T47D (cell line): ENCODE data around the gene C2orf42.
"Not testable (repeated sequence)": the region's sequence is repeated elsewhere in the genome, so short reads cannot be mapped to it uniquely, and the experiment has no call there.

Experiments used
- DNase-seq, 2 experiments: peaks; one replicate each; pipeline versions ENCODE4 v3.0.0 to v3.0.0-alpha.2; 2011 to 2012; ENCODE audit warnings: low read depth in 1 of 2, low spot score in 1 of 2
- JUND ChIP-seq: IDR thresholded peaks from 2 replicates; pipeline ENCODE4 v1.6.1; 2012; ENCODE audit warnings: low read depth
- in situ Hi-C: cut with HindIII; loops from 2 replicates; pipeline ENCODE4 v1.10.0; 2016; ENCODE audit warnings: low sequenced_read_pairs, low pct_unique_long_range_greater_than_20kb

C2orf42 gene

GRCh38 chr2:70201225-70201768 is 10.5 kb upstream of the C2orf42 start:
- no peak for TF ChIP-seq JUND
- DNase-seq: no peak
- in situ Hi-C loops: no loop called here

DNA sequence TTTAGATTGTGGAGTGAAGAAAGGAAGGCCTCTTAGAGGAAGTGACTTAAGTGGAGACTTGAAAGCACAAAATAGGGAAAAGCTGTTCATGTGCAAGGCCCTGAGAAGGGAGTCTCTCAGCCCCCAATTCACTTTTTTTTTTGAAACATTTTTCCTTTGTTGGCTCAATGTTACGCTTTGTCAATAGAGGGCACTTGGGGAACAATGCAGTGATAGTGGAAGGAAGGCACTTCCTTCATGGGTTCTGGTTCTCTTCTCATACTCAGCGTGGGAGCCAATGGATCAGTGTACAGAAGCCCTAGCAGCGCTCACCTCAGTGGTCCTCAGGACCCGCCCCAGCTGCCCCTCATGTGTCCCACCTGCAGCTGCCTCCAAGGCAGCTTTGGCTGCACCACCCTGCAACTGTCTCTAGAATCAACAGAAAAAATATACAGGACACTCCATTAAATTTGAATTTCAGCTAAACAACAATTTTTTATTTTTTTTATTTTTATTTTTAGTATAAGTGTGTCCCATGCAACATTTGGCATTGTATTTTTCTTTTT is 8.6 kb upstream of the C2orf42 start:
- in situ Hi-C loops: no loop called here
- TF ChIP-seq JUND: no peak
- no peak for DNase-seq

GRCh38 chr2:70192516-70192915 is 1.7 kb upstream of the C2orf42 start:
- TF ChIP-seq JUND: no peak
- no peak for DNase-seq
- in situ Hi-C loops: no loop called here

DNA sequence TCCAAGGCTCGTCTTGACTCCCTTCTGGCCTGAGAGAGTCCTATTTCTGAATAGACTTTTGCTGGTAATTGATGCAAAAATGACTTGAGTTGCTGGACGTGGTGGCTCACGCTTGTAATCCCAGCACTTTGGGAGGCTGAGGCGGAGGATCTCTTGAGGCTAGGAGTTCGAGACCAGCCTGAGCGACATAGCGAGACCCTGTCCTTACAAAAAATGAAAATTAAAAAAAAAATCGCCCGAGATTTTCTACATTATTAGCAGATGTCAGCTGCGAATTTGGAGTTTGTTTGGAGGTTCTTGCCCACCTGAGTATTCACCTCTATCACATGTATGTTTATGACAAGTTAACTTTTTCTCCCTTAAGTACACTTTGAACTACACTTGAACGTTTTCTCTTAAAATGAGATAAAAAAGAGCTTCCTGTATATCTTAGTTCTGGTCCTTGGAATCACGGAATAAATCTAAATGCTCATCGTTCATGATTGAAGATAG is 471 bp upstream of the C2orf42 start:
- no peak for DNase-seq
- in situ Hi-C loops: no loop called here
- TF ChIP-seq JUND: no peak

GRCh38 chr2:70188460-70188859 is 2.4 kb downstream of the C2orf42 start:
- in situ Hi-C loops: no loop called here

DNA sequence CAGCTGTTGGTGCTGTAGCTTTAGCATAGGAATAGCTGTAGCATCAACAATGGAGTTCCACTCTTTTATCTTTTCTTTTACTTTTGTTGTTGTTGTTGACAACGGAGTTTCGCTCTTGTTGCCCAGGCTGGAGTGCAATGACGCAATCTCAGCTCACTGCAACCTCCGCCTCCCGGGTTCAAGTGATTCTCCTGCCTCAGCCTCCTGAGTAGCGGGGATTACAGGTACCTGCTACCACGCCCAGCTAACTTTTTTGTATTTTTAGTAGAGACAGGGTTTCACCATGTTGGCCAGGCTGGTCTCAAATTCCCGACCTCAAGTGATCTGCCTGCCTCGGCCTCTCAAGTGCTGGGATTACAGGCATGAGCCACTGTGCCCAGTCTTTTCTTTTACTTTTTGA is 3.6 kb downstream of the C2orf42 start:
- in situ Hi-C loops, DNase-seq: not testable (repeated sequence)

More at GRCh38 chr2:70188460-70188859, 2.4 kb downstream of the C2orf42 start:
- DNase-seq: no peak
- TF ChIP-seq JUND: no peak

DNA sequence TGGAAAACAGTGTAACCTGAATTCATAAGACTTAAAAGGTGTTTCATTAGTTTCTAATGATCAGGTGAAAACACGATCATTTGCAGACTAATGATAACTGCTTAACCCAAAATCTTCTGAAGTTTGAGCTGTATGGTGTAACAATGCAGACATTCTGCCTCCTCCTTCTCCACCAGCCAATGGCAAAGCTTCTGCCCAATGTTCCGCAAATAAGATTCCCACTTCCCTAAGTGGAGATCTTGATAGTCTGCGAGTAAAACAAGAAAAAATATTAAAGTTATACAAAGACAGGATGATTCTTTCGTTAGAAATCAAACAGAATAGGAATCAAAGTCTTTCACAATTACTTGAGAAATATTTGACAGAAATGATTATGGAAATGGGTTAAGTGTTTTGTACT is 8.1 kb downstream of the C2orf42 start:
- in situ Hi-C loops: no loop called here
- TF ChIP-seq JUND: no peak
- no peak for DNase-seq

DNA sequence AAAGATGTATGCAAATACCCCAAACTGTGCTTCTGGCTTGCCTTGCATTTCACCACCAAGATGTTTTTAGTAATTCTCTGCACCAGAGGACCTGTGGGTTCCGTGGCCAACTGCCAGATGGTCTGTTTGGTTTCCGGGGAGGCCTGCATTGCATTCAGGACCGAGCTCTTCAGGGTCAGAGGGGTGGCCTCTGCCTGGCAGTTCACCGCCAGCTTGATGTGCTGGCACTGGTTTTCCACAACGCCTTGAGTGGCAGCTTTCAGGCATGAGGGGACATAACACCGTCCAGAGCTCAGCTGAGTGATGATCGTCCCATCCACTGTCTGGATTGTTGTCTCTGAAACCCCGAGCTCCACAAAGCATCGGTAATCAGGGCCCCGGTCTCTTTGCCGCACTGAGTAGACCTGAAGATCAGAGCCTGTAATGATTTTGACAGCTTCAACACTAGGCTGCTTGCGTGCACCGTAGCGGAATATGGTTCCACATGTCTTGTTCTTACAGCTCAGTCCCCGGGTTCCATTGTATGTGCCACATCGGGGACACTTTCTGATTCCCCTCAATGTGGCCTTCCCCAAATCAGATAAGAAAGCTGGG is 9.4 kb downstream of the C2orf42 start:
- TF ChIP-seq JUND: no peak
- DNase-seq: no peak
- in situ Hi-C loops: no loop called here

DNA sequence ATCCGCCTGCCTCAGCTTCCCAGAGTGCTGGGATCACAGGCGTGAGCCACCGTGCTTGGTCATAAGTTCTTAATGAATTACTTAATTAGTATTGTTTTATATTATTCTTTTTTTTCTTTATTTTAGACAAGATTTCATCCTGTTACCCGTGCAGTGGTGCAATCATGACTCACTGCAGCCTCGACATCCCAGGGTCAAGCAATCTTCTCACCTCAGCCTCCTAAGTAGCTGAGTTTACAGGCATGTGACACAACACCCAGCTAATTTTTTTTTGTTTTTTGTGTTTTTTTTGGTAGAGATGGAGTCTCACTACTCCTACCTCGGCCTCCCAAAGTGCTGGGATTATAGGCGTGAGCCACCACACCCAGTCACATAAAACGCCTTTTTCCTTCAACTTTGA is 17.3 kb downstream of the C2orf42 start:
- in situ Hi-C loops: no loop called here
- TF ChIP-seq JUND: no peak
- no peak for DNase-seq

DNA sequence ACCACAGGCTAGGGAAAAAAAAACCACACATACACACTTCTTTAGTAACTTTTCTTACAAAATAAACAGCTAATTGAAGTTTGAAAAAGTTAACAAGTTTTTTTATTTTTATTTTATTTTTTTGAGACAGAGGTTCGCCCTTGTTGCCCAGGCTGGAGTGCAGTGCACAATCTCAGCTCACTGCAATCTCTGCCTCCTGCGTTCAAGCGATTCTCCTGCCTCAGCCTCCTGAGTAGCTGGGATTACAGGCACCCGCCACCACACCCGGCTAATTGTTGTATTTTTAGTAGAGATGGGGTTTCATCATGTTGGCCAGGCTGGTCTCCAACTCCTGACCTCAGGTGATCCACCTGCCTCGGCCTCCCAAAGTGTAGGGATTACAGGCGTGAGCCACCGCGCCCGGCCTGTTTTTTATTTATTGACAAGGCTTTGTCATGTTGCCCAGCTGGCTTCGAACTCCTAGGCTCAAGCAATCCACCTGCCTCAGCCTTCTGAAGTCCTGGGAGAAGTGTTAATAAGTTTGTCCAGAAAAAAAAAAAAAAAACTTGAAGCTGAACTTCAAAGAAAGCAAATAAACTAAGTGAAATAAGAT is 21.1 kb downstream of the C2orf42 start:
- DNase-seq, in situ Hi-C loops: not testable (repeated sequence)

GRCh38 chr2:70161069-70161534 is 29.7 kb downstream of the C2orf42 start:
- in situ Hi-C loops: no loop called here
- peak in 1 of 2 experiments; percentile 91 for DNase-seq
- no peak for TF ChIP-seq JUND

GRCh38 chr2:70160545-70160944 is 30.3 kb downstream of the C2orf42 start:
- in situ Hi-C loops: no loop called here
- no peak for DNase-seq

DNA sequence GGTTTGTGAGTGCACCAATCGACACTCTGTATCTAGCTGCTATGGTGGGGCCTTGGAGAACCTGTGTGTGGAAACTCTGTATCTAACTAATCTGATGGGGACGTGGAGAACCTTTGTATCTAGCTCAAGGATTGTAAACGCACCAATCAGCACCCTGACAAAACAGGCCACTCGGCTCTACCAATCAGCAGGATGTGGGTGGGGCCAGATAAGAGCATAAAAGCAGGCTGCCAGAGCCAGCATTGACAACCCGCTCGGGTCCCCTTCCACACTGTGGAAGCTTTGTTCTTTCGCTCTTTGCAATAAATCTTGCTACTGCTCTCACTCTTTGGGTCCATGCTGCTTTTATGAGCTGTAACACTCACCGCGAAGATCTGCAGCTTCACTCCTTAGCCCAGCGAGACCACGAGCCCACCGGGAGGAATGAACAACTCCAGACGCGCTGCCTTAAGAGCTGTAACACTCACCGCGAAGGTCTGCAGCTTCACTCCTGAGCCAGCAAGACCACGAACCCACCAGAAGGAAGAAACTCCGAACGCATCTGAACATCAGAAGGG is 41.6 kb downstream of the C2orf42 start:
- DNase-seq, in situ Hi-C loops: not testable (repeated sequence)

More at GRCh38 chr2:70160545-70160944, 30.3 kb downstream of the C2orf42 start:
- no peak for TF ChIP-seq JUND

- in situ Hi-C loops, DNase-seq: not testable (repeated sequence)
Measured at GRCh38 chr2:70148211-70148760, 42.5 kb downstream of the C2orf42 start.
